Activated T-cell treated with anti-CD3 and anti-CD28 coated beads, Interleukin-2, amount 50 U/mL, for 24 hours (primary cell): Measurements from ENCODE around the gene PRX.

Source experiments
- DNase-seq: peaks from one replicate; pipeline ENCODE4 v3.0.0-alpha.2; 2020
- H3K27ac Mint-ChIP-seq: 2 replicates; pipeline ENCODE4 v1.8.0; 2020; ENCODE audit warnings: mild to moderate bottlenecking, mixed read lengths
- H3K27me3 Mint-ChIP-seq: 2 replicates; pipeline ENCODE4 v1.8.0; 2020; ENCODE audit warnings: mixed read lengths
- H3K36me3 Mint-ChIP-seq: 2 replicates; pipeline ENCODE4 v1.8.0; 2020; ENCODE audit warnings: low read depth, mixed read lengths
- H3K4me1 Mint-ChIP-seq: 2 replicates; pipeline ENCODE4 v1.8.0; 2020; ENCODE audit warnings: low read depth, mixed read lengths
- H3K4me3 Mint-ChIP-seq: 2 replicates; pipeline ENCODE4 v1.8.0; 2020; ENCODE audit warnings: mild to moderate bottlenecking, moderate library complexity, mixed read lengths
- H3K9me3 Mint-ChIP-seq: 2 replicates; pipeline ENCODE4 v1.8.0; 2020; ENCODE audit warnings: mixed read lengths

Gene PRX

DNA sequence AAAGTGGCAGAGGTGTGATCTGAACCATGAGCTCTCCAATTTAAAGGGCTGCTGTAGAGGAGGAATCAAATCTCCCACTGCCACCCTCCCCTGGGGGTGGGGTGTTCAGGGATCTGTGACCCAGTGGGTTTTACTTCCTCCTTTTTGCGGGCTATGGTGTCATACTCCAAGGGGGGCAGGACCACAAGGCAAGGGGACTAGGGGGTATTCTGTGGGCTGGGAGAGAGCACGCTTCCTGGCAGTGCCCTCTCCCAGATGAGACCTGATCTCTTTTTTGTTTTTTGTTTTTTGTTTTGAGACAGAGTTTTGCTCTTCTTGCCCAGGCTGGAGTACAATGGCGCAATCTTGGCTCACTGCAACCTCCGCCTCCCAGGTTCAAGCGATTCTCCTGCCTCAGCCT lies 54.4 kb downstream of the PRX start:
- Mint-ChIP-seq H3K9me3 (no peaks in the 10 kb centered on the region), H3K27ac (no peak overlapping the region), H3K36me3 (peaks cover 13% of the 10 kb centered on the region), H3K4me1 (peaks cover 18% of the 10 kb centered on the region), H3K4me3 (no peak overlapping the region), H3K27me3 (no peaks in the 10 kb centered on the region)
- DNase-seq, result no peak

DNA sequence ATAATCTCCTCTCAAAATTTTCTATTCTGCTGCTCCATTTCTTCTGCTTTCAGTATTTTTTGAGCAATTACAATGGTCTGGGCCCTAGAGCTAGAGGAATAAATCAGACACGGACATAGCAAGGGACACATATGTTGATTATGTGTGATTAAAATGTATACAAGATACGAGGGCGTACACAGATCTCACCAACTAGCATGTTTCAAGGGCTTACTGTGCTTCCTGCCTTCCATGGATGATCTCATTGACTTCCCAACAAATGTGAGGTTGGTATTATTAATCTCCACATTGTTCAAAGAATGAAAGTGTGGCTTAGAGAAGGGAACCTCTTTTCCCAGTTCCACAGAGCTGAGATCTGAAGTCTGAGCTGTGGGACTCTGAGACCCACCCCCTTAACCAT lies 55.5 kb downstream of the PRX start:
- H3K4me1 Mint-ChIP-seq, result peaks cover 10% of the 10 kb centered on the region
- H3K4me3 Mint-ChIP-seq, result no peak overlapping the region
- no peak for DNase-seq
- no peaks in the 10 kb centered on the region for H3K9me3 Mint-ChIP-seq
- H3K27ac Mint-ChIP-seq, result no peak overlapping the region
- H3K27me3 Mint-ChIP-seq, result no peaks in the 10 kb centered on the region
- H3K36me3 Mint-ChIP-seq, result peaks cover 16% of the 10 kb centered on the region

DNA sequence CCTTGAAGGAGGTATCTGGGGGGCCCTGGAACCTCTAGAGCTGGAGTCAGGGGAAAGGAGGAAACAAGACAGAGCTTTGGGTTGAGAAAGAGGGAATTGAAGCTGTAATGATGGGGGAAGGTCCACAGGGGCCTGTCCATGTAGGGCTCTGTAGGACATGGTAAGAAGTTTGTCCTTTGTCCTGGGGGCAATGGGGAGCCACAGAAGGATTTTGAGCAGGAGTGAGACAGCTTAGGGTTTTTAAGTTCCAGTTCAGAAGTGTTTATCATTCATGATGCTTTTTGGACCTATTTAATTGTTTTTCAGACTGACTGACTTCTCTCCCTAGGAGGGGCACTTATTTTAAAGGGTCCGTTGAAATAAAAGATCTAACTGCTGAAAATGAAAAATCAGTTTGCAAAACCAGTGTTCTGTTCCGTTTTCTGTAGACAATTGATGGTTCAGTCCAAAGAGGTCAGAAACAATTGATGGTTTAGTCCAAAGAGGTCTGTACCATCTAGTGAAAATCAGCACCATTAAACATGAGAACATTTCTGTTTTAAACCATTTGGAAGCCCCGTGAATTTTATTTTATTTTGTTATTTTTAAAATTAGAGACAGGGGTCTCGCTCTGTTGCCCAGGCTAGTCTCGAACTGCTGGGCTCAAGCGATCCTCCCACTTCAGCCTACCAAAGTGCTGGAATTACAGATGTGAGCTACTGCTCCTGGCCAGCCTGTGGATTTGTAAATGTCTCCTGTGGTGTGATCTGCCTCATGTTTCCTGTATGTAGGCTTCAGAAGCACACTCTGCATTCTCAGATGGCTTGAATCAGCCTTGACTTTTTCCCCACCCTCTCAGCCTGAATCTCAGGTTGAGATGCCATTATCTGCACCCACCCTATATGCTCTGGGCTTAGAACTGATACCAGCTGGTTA lies 56.2 kb downstream of the PRX start:
- DNase-seq, result no peak
- peaks cover 8% of the 10 kb centered on the region for H3K4me1 Mint-ChIP-seq
- H3K27ac Mint-ChIP-seq, result peak overlapping the region; percentile 22

DNA sequence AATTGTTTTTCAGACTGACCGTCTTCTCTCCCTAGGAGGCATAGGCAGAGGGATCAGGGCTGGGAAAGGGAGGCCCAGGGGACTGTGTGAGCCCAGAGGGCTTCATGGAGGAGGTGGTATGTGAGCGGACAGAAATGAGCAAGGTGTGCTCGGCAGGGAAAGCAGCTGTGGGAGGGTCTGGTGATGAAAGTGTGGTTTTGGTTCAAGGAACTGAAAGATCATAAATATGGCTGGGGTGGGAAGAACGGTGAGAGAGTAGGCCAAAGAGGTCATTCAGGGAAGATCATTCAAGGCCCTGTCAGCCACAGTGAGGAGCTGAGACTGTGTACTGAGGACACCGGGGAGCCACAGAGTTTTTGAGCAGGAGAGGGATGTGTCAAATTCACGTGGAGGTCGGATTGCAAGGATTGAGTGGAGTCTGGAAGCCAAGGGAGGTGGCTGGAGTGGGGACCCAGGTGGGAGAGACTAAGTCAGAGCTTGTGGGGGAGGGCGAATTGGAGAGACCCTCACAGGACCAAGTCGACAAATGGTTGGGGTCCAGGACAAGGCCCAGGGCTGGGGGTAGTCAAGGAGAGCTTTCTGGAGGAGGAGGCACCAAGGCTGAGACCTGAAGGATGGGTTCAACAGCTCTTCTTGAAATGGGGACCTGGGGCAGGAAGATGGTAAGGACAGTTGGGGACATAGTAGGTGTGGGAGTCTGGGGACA lies 57.0 kb downstream of the PRX start:
- H3K4me3 Mint-ChIP-seq, result no peak overlapping the region
- peaks cover 10% of the 10 kb centered on the region for H3K4me1 Mint-ChIP-seq
- no peaks in the 10 kb centered on the region for H3K9me3 Mint-ChIP-seq
- no peak overlapping the region for H3K27ac Mint-ChIP-seq
- peaks cover 19% of the 10 kb centered on the region for H3K36me3 Mint-ChIP-seq
- no peaks in the 10 kb centered on the region for H3K27me3 Mint-ChIP-seq
- DNase-seq, result no peak

More for the DNA sequence above, 56.2 kb downstream of the PRX start:
- peaks cover 16% of the 10 kb centered on the region for H3K36me3 Mint-ChIP-seq
- H3K4me3 Mint-ChIP-seq, result no peak overlapping the region
- no peaks in the 10 kb centered on the region for H3K9me3 Mint-ChIP-seq
- H3K27me3 Mint-ChIP-seq, result no peaks in the 10 kb centered on the region

DNA sequence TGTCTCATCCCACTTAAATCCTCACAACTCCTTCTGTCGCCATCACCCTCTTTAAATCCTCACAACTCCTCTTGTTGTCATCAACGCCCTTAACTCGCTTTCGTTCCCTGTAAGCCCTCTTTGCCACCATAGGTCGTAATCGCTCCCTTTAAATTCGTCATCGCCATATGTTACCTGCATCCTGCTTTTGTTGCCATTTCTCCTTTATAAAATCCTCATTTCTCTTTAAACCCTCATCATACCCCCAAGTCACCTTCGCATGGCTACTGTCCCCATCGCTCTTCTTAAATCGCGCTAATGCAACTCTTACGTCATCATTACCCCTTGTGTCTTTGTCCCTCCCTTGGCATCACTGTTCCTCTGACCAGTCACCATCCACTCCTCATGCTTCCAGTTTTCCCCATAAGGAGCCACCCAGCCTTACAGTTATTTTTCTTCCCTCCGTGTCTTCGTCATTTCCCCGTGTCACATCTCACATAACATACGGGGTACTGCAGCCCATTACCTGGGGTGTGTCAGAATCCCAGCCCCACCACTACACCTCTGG lies 64.1 kb downstream of the PRX start:
- DNase-seq, result no peak
- no peaks in the 10 kb centered on the region for H3K27me3 Mint-ChIP-seq
- H3K36me3 Mint-ChIP-seq, result peaks cover 26% of the 10 kb centered on the region
- no peaks in the 10 kb centered on the region for H3K9me3 Mint-ChIP-seq
- peak overlapping the region; percentile 83 for H3K4me3 Mint-ChIP-seq
- peaks cover 35% of the 10 kb centered on the region for H3K4me1 Mint-ChIP-seq
- H3K27ac Mint-ChIP-seq, result peak overlapping the region; percentile 85

DNA sequence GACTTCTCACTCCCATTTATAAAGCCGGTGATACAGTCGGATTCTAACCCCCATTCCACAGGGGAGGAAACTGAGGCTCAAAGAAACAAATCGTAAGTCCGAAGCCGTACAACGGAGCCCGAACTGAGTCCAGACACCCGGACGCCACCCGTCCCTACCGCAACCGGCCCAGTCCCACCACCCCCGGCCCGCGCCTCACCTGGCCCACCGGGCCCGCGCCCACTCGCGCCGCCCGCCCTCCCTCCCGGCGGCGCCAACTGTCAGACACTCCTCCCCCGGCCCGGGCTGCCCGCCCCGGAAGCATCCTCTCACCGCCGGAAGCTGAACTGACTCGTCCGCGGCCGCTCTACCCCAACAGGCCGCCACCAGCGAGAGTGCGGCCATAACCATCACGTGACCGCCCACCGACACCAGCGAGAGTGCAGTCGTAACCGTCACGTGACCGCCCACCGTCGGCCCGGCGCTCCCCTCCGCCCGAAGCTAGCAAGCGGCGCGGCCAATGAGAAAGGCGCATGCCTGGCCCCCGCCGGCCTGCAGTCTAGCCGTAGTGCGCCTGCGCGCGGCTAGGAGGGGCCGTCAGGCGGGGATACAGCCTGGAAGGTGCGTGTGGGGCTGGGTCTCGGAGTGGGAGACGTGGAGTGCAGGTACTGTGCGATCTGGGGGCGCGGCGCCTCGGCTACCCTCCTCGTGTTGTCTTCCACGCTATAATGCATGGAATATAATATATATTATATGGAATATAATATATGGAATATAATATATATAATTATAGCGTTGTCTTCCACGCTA lies 64.9 kb downstream of the PRX start, which contains the start of the genes C19orf47 and PLD3:
C19orf47 (minus strand) TSS at position 273 of the 789 bp plus-strand sequence. CDS start 6,540 bp downstream, outside the sequence.
PLD3 (plus strand) TSS at position 571 of the 789 bp plus-strand sequence. CDS start 17,789 bp downstream, outside the sequence.
- no peaks in the 10 kb centered on the region for H3K27me3 Mint-ChIP-seq
- H3K4me1 Mint-ChIP-seq, result peaks cover 37% of the 10 kb centered on the region
- H3K4me3 Mint-ChIP-seq, result peak within 1 kb of the TSS; percentile 83
- peaks cover 30% of the 10 kb centered on the region for H3K36me3 Mint-ChIP-seq
- peak within 1 kb of the TSS; percentile 85 for H3K27ac Mint-ChIP-seq
- no peaks in the 10 kb centered on the region for H3K9me3 Mint-ChIP-seq
- DNase-seq, result peak; percentile 97

DNA sequence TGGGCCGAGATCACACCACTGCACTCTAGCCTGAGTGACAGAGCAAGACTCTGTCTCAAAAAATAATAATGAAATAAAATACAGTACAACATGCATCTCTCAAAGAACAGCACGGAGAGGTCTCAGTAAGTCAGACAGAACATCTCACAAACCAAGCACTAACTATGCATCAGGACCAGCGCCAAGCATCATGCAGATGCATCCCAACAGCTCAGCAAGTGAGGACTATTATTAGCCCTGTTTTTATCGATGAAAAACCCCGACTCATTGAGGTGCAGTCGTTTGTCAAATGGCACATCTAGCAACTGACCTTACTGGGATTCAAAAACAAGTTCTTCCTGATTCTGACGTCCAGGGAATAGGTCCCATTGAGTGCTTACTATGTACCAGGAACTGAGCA lies 68.8 kb downstream of the PRX start:
- no peak for DNase-seq
- no peak overlapping the region for H3K4me3 Mint-ChIP-seq
- peaks cover 44% of the 10 kb centered on the region for H3K36me3 Mint-ChIP-seq
- no peaks in the 10 kb centered on the region for H3K27me3 Mint-ChIP-seq
- H3K4me1 Mint-ChIP-seq, result peaks cover 32% of the 10 kb centered on the region
- no peaks in the 10 kb centered on the region for H3K9me3 Mint-ChIP-seq
- H3K27ac Mint-ChIP-seq, result peak overlapping the region; percentile 34
